ENCODE results near the gene SCARF2. TPM values are rescaled to one million over a fixed set of nuclear protein-coding genes. Genes with fewer than 3 reads are reported as not detected.

Gene SCARF2
- total RNA-seq, 4 donors from 2014 or later = 1.1 to 6.9 (median 2.4) TPM

Small RNA genes within 50 kb of the gene (small RNA-seq; reads per million reads assigned to genes)
- gene RF00019 = 0 reads per million in 4 donors
- gene RN7SL812P = 0 reads per million in 4 donors
- gene RNU6-225P = 0 reads per million in 4 donors
- 0 to 0.07 (median 0) reads per million in 4 donors for gene RNY1P9

Other genes with a start within 250 kb of the SCARF2 start
- 1 to 10 TPM in 3 of 4 donors, under 1 TPM in 1; 0.97 to 3.9 (median 2.5) TPM for gene RTN4R, start 169.5 kb downstream of the SCARF2 start, total RNA-seq
- gene DGCR6L, start 117.8 kb downstream of the SCARF2 start, total RNA-seq = 10 to 100 TPM; 35.7 to 56.2 (median 49.2) TPM
- gene ZNF74, start 43.7 kb downstream of the SCARF2 start, total RNA-seq = 10 to 100 TPM in 1 of 4 donors, 1 to 10 TPM in 3; 7.9 to 10.7 (median 9.2) TPM
- gene KLHL22, start 58.0 kb upstream of the SCARF2 start, total RNA-seq = 10 to 100 TPM in 1 of 4 donors, 1 to 10 TPM in 3; 7.7 to 13.0 (median 8.3) TPM
- gene MED15, start 69.8 kb upstream of the SCARF2 start, total RNA-seq = 10 to 100 TPM; 31.6 to 51.4 (median 46.1) TPM

Measured in esophagus squamous epithelium (tissue), 4 donors.